Esophagus (tissue), 2 donors: Measurements from ENCODE around the gene S100A12. TPM values are rescaled to one million over a fixed set of nuclear protein-coding genes. Genes with fewer than 3 reads are reported as not detected.

Experiments
- H3K27ac ChIP-seq, 2 donors: one replicate each; pipeline ENCODE4 v1.5.1; 2013; ENCODE audit warnings: low read depth in 2 of 2, mild to moderate bottlenecking in 2 of 2, inconsistent platforms in 1 of 2, low read length in 1 of 2, moderate library complexity in 1 of 2
- H3K27me3 ChIP-seq, 2 donors: one replicate each; pipeline ENCODE4 v1.6.1; 2013; ENCODE audit warnings: low read length in 2 of 2, control low read depth in 1 of 2, mild to moderate bottlenecking in 1 of 2; ENCODE audit not compliant: insufficient read depth in 2 of 2, control insufficient read depth in 1 of 2
- H3K36me3 ChIP-seq, 2 donors: one replicate each; pipeline ENCODE4 v1.6.1; 2013; ENCODE audit warnings: low read length in 1 of 2; ENCODE audit not compliant: control insufficient read depth in 2 of 2, insufficient read depth in 2 of 2
- H3K4me1 ChIP-seq, 2 donors: one replicate each; pipeline ENCODE4 v1.6.1; 2013; ENCODE audit warnings: low read length in 1 of 2; ENCODE audit not compliant: control insufficient read depth in 2 of 2, insufficient read depth in 2 of 2
- H3K4me3 ChIP-seq, 2 donors: one replicate each; pipeline ENCODE4 v1.5.1; 2013; ENCODE audit warnings: low read length in 2 of 2, mild to moderate bottlenecking in 2 of 2, low read depth in 1 of 2, moderate library complexity in 1 of 2
- H3K9me3 ChIP-seq, 2 donors: one replicate each; pipeline ENCODE4 v1.6.1; 2013; ENCODE audit warnings: mild to moderate bottlenecking in 2 of 2, low read depth in 1 of 2, low read length in 1 of 2, moderate library complexity in 1 of 2; ENCODE audit not compliant: control insufficient read depth in 2 of 2, insufficient read depth in 1 of 2
- WGBS, 2 donors: extraction: QIAGEN DNeasy Blood & Tissue Kit; methylation state at CpG; one replicate each; pipeline ENCODE4 v1.1.7; 2013; 5-methylcytosine and 5-hydroxymethylcytosine counted together
- polyA plus RNA-seq, 2 donors: library from polyadenylated mRNA; stranded (reverse); fragments of 200-250 nt; gene quantifications; one replicate each; pipeline ENCODE4 v1.2.3, GENCODE V29; 2013
- donor health status: healthy with polysubstance abuse.
- donor health status: Bipolar disorder and iron deficiency.

Gene S100A12
- polyA plus RNA-seq, 2 donors, result 67.2 to 222 TPM

- H3K4me1 ChIP-seq, result peaks cover 0 to 13% of the 10 kb centered on the region in 2 donors
- peak overlapping the region; percentile 37 to 47 for H3K27ac ChIP-seq
- H3K9me3 ChIP-seq, result no peaks in the 10 kb centered on the region
- WGBS, 2 donors, result 76 to 91% methylated on average over 2 of the region's 2 CpGs
- no peaks in the 10 kb centered on the region for H3K27me3 ChIP-seq
- no peak overlapping the region for H3K4me3 ChIP-seq
- H3K36me3 ChIP-seq, result no peaks in the 10 kb centered on the region
Observed at GRCh38 chr1:153372571-153372970, 2.9 kb downstream of the S100A12 start.

- 72 to 77% methylated on average over 1 of the region's 1 CpG for WGBS, 2 donors
Observed at GRCh38 chr1:153371231-153371630, 4.2 kb downstream of the S100A12 start.

GRCh38 chr1:153370146-153370545 is 5.3 kb downstream of the S100A12 start:
- Histone ChIP-seq H3K9me3 (no peaks in the 10 kb centered on the region), H3K27me3 (no peaks in the 10 kb centered on the region), H3K4me1 (peaks cover 2 to 16% of the 10 kb centered on the region in 2 donors), H3K27ac (peak overlapping the region; percentile 67 to 79), H3K36me3 (no peaks in the 10 kb centered on the region), H3K4me3 (no peak overlapping the region)
- 71 to 75% methylated on average over 3 of the region's 3 CpGs for WGBS, 2 donors

More at GRCh38 chr1:153371231-153371630, 4.2 kb downstream of the S100A12 start:
- H3K9me3 ChIP-seq, result no peaks in the 10 kb centered on the region
- no peaks in the 10 kb centered on the region for H3K27me3 ChIP-seq
- H3K4me3 ChIP-seq, result no peak overlapping the region
- peaks cover 0 to 13% of the 10 kb centered on the region in 2 donors for H3K4me1 ChIP-seq
- H3K27ac ChIP-seq, result peak overlapping the region; percentile 79 to 93
- H3K36me3 ChIP-seq, result no peaks in the 10 kb centered on the region

GRCh38 chr1:153368495-153368894 is 6.9 kb downstream of the S100A12 start:
- 60 to 65% methylated on average over 2 of the region's 2 CpGs for WGBS, 2 donors
- H3K4me1 ChIP-seq, result peaks cover 2 to 20% of the 10 kb centered on the region in 2 donors
- no peak overlapping the region for H3K4me3 ChIP-seq
- H3K27ac ChIP-seq, result no peak overlapping the region
- H3K36me3 ChIP-seq, result no peaks in the 10 kb centered on the region
- H3K27me3 ChIP-seq, result no peaks in the 10 kb centered on the region
- H3K9me3 ChIP-seq, result no peaks in the 10 kb centered on the region

- Histone ChIP-seq H3K4me3 (no peak overlapping the region), H3K4me1 (peaks cover 2 to 26% of the 10 kb centered on the region in 2 donors), H3K9me3 (no peaks in the 10 kb centered on the region), H3K27me3 (no peaks in the 10 kb centered on the region), H3K36me3 (no peaks in the 10 kb centered on the region), H3K27ac (peak overlapping the region; percentile 45 to 74)
- WGBS, 2 donors, result 73 to 77% methylated on average over 2 of the region's 2 CpGs
Observed at GRCh38 chr1:153367090-153367489, 8.3 kb downstream of the S100A12 start.

- Histone ChIP-seq H3K27me3 (no peaks in the 10 kb centered on the region), H3K4me3 (no peak overlapping the region), H3K4me1 (peaks cover 2 to 26% of the 10 kb centered on the region in 2 donors), H3K27ac (peak overlapping the region in 1 of 2 donors; percentile 71), H3K9me3 (no peaks in the 10 kb centered on the region), H3K36me3 (no peaks in the 10 kb centered on the region)
- 78% methylated on average over 6 of the region's 6 CpGs for WGBS, 2 donors
Observed at GRCh38 chr1:153366261-153366660, 9.2 kb downstream of the S100A12 start.

GRCh38 chr1:153365696-153366095 is 9.7 kb downstream of the S100A12 start:
- Histone ChIP-seq H3K4me3 (no peak overlapping the region), H3K4me1 (peaks cover 2 to 26% of the 10 kb centered on the region in 2 donors), H3K27ac (peak overlapping the region; percentile 77 to 96), H3K27me3 (no peaks in the 10 kb centered on the region), H3K36me3 (peaks cover 0 to under 1% of the 10 kb centered on the region in 2 donors), H3K9me3 (no peaks in the 10 kb centered on the region)
- WGBS, 2 donors, result 57 to 67% methylated on average over 8 of the region's 8 CpGs

GRCh38 chr1:153364766-153365666 is 10.4 kb downstream of the S100A12 start:
- whole genome bisulfite sequencing, 2 donors, result 57 to 60% methylated on average over 12 of the region's 12 CpGs

GRCh38 chr1:153364156-153364555 is 11.3 kb downstream of the S100A12 start:
- no peaks in the 10 kb centered on the region for H3K27me3 ChIP-seq
- no peak overlapping the region for H3K4me3 ChIP-seq
- H3K9me3 ChIP-seq, result no peaks in the 10 kb centered on the region
- H3K27ac ChIP-seq, result peak overlapping the region; percentile 76 to 96
- H3K4me1 ChIP-seq, result peaks cover 2 to 26% of the 10 kb centered on the region in 2 donors
- H3K36me3 ChIP-seq, result peaks cover 0 to 3% of the 10 kb centered on the region in 2 donors

More at GRCh38 chr1:153364766-153365666, 10.4 kb downstream of the S100A12 start:
- H3K9me3 ChIP-seq, result no peaks in the 10 kb centered on the region
- H3K4me3 ChIP-seq, result no peak overlapping the region
- H3K36me3 ChIP-seq, result peaks cover 0 to 3% of the 10 kb centered on the region in 2 donors
- H3K4me1 ChIP-seq, result peaks cover 2 to 26% of the 10 kb centered on the region in 2 donors
- H3K27ac ChIP-seq, result peak overlapping the region; percentile 77 to 96
- no peaks in the 10 kb centered on the region for H3K27me3 ChIP-seq
